Adrenal gland (tissue), 12 donors: ENCODE data around the gene LYPLAL1. TPM values are rescaled to one million over a fixed set of nuclear protein-coding genes. Genes with fewer than 3 reads are reported as not detected.
"Not testable (repeated sequence)": the region's sequence is repeated elsewhere in the genome, so short reads cannot be mapped to it uniquely, and the experiment has no call there.

Source experiments
- DNase-seq, 7 donors: peaks; one replicate each; pipeline ENCODE4 v3.0.0-alpha.2; 2019 to 2020
- H3K27ac ChIP-seq, 5 donors: fragments of 200-600 bp; sonication (generic) in 4 of 5; 1 replicate in 3 of 5; 2 replicates in 2 of 5; pipeline versions ENCODE4 v1.5.1 to v1.8.0; 2016 to 2020; ENCODE audit warnings: mild to moderate bottlenecking in 1 of 5
- H3K27me3 ChIP-seq: fragments of 200-600 bp; 2 replicates; pipeline ENCODE4 v1.8.0; 2021
- H3K36me3 ChIP-seq, 2 donors: fragments of 200-600 bp; replicated peaks in 1 of 2; 1 replicate in 1 of 2; 2 replicates in 1 of 2; pipeline versions ENCODE4 v1.5.1 to v1.8.0; 2018 to 2022
- H3K4me1 ChIP-seq, 2 donors: fragments of 200-600 bp; replicated peaks in 1 of 2; 1 replicate in 1 of 2; 2 replicates in 1 of 2; pipeline versions ENCODE4 v1.5.1 to v1.8.0; 2018 to 2021
- H3K4me3 ChIP-seq, 4 donors: fragments of 200-600 bp; sonication (generic) in 3 of 4; one replicate each; pipeline ENCODE4 v1.5.1; 2016 to 2018
- H3K9me3 ChIP-seq, 3 donors: fragments of 200-600 bp; sonication (generic) in 1 of 3; replicated peaks in 1 of 3; 1 replicate in 2 of 3; 2 replicates in 1 of 3; pipeline versions ENCODE4 v1.5.1 to v1.8.0; 2016 to 2021
- CTCF ChIP-seq, 6 experiments: fragments of 450-650 bp in 4 of 6; fragments of 200-600 bp in 2 of 6; sonication (generic) in 1 of 6; IDR thresholded peaks; 1 replicate in 5 of 6; 2 replicates in 1 of 6; pipeline versions ENCODE4 v1.5.1 to v1.8.0; 2016 to 2021; ENCODE audit warnings: antibody characterized with exemption in 6 of 6, mild to moderate bottlenecking in 2 of 6, moderate library complexity in 1 of 6
- POLR2A ChIP-seq, 2 donors: fragments of 450-650 bp; IDR thresholded peaks; one replicate each; pipeline ENCODE4 v1.6.1; 2017; ENCODE audit warnings: antibody characterized with exemption in 2 of 2, mild to moderate bottlenecking in 2 of 2, moderate library complexity in 1 of 2
- WGBS, 4 donors: extraction: QIAGEN DNeasy Blood & Tissue Kit in 2 of 4; methylation state at CpG; one replicate each; pipeline versions ENCODE4 v1.1.5 to v1.1.7; 2013 to 2017; 5-methylcytosine and 5-hydroxymethylcytosine counted together
- intact Hi-C, 2 donors: fragments of 100-400 bp; cut with DNase I; formaldehyde crosslinking; loops; one replicate each; pipeline versions ENCODE4 v1.14.1 to v1.15.0; 2022 to 2023
- polyA plus RNA-seq, 3 donors: library from polyadenylated mRNA; stranded (reverse); fragments of 200-250 nt in 2 of 3; fragments of 350-450 nt in 1 of 3; fragmentation: Illumina TruSeq in 1 of 3; extraction: RNeasy Lipid Tissue Mini Kit (QIAGEN cat#74804) in 1 of 3; gene quantifications; one replicate each; pipeline ENCODE4 v1.2.3, GENCODE V29; 2013 to 2014
- total RNA-seq, 9 donors: library from RNA; depleted of rRNA in 4 of 9; stranded (reverse); fragments of >200 nt in 4 of 9; fragments of 120-200 nt in 1 of 9; fragmentation: NEBNext Ultra II Directional in 1 of 9; extraction: Animal tissue kit (Norgen Biotek cat#: 25700) in 1 of 9; gene quantifications; one replicate each; pipeline versions ENCODE4 v1.1.0 to v1.2.4, GENCODE V29; 2013 to 2023
- donor health status: healthy with polysubstance abuse.
- donor health status: Bipolar disorder and iron deficiency.
- donor health status: DM: yes; HTN: yes; CAD: no.
- donor health status: DM: no; HTN: no; CAD: no.
- donor health status: DM: no; HTN: no; CAD: no.
- donor health status: DM: yes; HTN: yes; CAD: no.

Gene LYPLAL1
- total and polyA plus RNA-seq, 12 donors, result 14.9 to 82.8 (median 64.7) TPM

GRCh38 chr1:219236933-219237610 lies 63.4 kb downstream of the LYPLAL1 start:
- intact Hi-C loops, result no loop called here

GRCh38 chr1:219239518-219239917 lies 65.8 kb downstream of the LYPLAL1 start:
- WGBS, 4 donors, result 91 to 98% (median 96%) methylated on average over 2 of the region's 2 CpGs
- Histone ChIP-seq H3K27ac (no peak overlapping the region), H3K9me3 (no peaks in the 10 kb centered on the region), H3K36me3 (no peaks in the 10 kb centered on the region), H3K27me3 (no peaks in the 10 kb centered on the region), H3K4me1 (no peaks in the 10 kb centered on the region), H3K4me3 (no peak overlapping the region)
- TF ChIP-seq CTCF (IDR thresholded peaks at IDR 0.05), result no peak
- TF ChIP-seq POLR2A (IDR thresholded peaks at IDR 0.05), result no peak
- no peak for DNase-seq
- intact Hi-C loops, result no loop called here

More at GRCh38 chr1:219236933-219237610, 63.4 kb downstream of the LYPLAL1 start:
- H3K4me3 ChIP-seq, result no peak overlapping the region
- 93 to 98% (median 96%) methylated on average over 5 of the region's 5 CpGs for WGBS, 4 donors
- no peak for TF ChIP-seq POLR2A (IDR thresholded peaks at IDR 0.05)
- no peak for TF ChIP-seq CTCF (IDR thresholded peaks at IDR 0.05)
- no peaks in the 10 kb centered on the region for H3K9me3 ChIP-seq
- no peaks in the 10 kb centered on the region for H3K27me3 ChIP-seq
- no peak for DNase-seq
- no peaks in the 10 kb centered on the region for H3K36me3 ChIP-seq
- H3K4me1 ChIP-seq, result no peaks in the 10 kb centered on the region
- no peak overlapping the region for H3K27ac ChIP-seq

GRCh38 chr1:219244864-219245263 lies 71.2 kb downstream of the LYPLAL1 start:
- Histone ChIP-seq H3K4me3 (no peak overlapping the region), H3K9me3 (no peaks in the 10 kb centered on the region), H3K27ac (no peak overlapping the region), H3K36me3 (no peaks in the 10 kb centered on the region), H3K4me1 (no peaks in the 10 kb centered on the region), H3K27me3 (no peaks in the 10 kb centered on the region)
- intact Hi-C loops, result no loop called here
- TF ChIP-seq CTCF (IDR thresholded peaks at IDR 0.05), result no peak
- no peak for TF ChIP-seq POLR2A (IDR thresholded peaks at IDR 0.05)
- no peak for DNase-seq

- Histone ChIP-seq H3K36me3 (no peaks in the 10 kb centered on the region), H3K4me3 (no peak overlapping the region), H3K27ac (no peak overlapping the region), H3K4me1 (no peaks in the 10 kb centered on the region), H3K27me3 (no peaks in the 10 kb centered on the region), H3K9me3 (no peaks in the 10 kb centered on the region)
- WGBS, 4 donors, result 79 to 100% (median 82%) methylated on average over 1 of the region's 1 CpG
- TF ChIP-seq CTCF (IDR thresholded peaks at IDR 0.05) (no peak), POLR2A (IDR thresholded peaks at IDR 0.05) (no peak)
- intact Hi-C loops, result no loop called here
- no peak for DNase-seq
Measured at GRCh38 chr1:219247441-219247840, 73.8 kb downstream of the LYPLAL1 start.

- H3K27ac ChIP-seq, H3K36me3 ChIP-seq, intact Hi-C loops: not testable (repeated sequence)
Measured at GRCh38 chr1:219250468-219250867, 76.8 kb downstream of the LYPLAL1 start.

More at GRCh38 chr1:219250468-219250867, 76.8 kb downstream of the LYPLAL1 start:
- DNase-seq, H3K4me1 ChIP-seq, H3K27me3 ChIP-seq, H3K4me3 ChIP-seq, H3K9me3 ChIP-seq: not testable (repeated sequence)
- WGBS, 4 donors, result 91 to 100% (median 94%) methylated on average over 2 of the region's 2 CpGs
